ENCODE measurements around the gene TBCD.

GRCh38 chr17:82799591-82799990 is 47.7 kb downstream of the TBCD start:
- TF ChIP-seq ZNF407 (IDR thresholded peaks at IDR 0.05; ENCODE audit: low read depth) (no peak), KLF16 (IDR thresholded peaks at IDR 0.05) (no peak), ARID3A (IDR thresholded peaks at IDR 0.05; ENCODE audit: borderline replicate concordance, low read depth, low read length) (no peak)
